ENCODE results near the gene OPCML. TPM values are rescaled to one million over a fixed set of nuclear protein-coding genes. Genes with fewer than 3 reads are reported as not detected.

Gene OPCML
- total RNA-seq, 2 donors from 2014 or later: not detected

DNA sequence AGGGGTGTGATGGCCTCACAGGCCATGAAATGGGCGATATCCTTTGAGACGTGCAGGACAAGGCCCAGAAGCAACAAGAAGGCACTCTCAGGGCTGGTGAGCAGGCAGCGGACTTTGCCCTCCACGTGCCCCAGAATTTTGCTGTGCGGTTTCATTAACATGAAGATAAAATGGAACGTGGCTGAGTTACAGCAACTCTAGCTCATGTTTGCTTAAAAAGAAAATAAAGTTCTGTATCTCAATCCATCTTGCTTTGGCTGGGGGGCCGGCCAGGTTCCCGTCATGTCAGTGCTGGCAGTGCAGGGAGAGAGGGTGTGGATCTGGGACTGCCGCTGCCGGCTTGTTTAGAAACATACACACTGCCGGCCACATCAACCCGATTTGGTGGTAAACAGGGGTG is 370.1 kb downstream of the OPCML start:
- no peak overlapping the region for H3K4me3 Mint-ChIP-seq
- no peaks in the 10 kb centered on the region for H3K36me3 Mint-ChIP-seq (ENCODE audit: low read depth)
- H3K9me3 Mint-ChIP-seq: no peaks in the 10 kb centered on the region
- peaks cover 29% of the 10 kb centered on the region for H3K27me3 Mint-ChIP-seq
- no peak overlapping the region for H3K27ac Mint-ChIP-seq
- ATAC-seq (replicated peaks): no peak
- no peaks in the 10 kb centered on the region for H3K4me1 Mint-ChIP-seq

DNA sequence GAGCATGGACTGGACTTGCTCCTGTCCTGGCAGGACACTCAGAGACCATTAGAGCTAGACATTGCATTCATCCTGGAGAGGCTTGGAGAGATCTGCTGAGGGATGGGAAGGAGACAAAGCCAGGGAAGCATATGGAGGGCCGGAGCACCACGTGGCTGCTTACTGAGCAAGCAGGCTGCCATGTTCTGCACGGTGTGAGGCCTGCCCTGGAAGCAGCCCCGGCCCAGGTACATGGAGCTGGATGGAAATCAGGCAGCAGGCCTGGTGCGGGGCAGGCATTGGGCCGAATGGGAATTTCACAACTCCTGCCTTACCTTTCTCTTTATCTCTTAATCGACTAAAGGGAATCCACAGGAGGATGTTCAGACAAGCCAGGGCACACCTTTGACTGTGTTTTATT is 371.5 kb downstream of the OPCML start:
- Mint-ChIP-seq H3K27ac (no peak overlapping the region), H3K4me1 (no peaks in the 10 kb centered on the region), H3K4me3 (no peak overlapping the region), H3K9me3 (no peaks in the 10 kb centered on the region), H3K36me3 (ENCODE audit: low read depth) (no peaks in the 10 kb centered on the region), H3K27me3 (peaks cover 40% of the 10 kb centered on the region)
- ATAC-seq (replicated peaks): no peak

- H3K9me3 Mint-ChIP-seq: no peaks in the 10 kb centered on the region
- no peak for ATAC-seq (replicated peaks)
- no peak overlapping the region for H3K27ac Mint-ChIP-seq
- no peaks in the 10 kb centered on the region for H3K36me3 Mint-ChIP-seq (ENCODE audit: low read depth)
- no peaks in the 10 kb centered on the region for H3K4me1 Mint-ChIP-seq
- peaks cover 47% of the 10 kb centered on the region for H3K27me3 Mint-ChIP-seq
- H3K4me3 Mint-ChIP-seq: no peak overlapping the region
Observed at GRCh38 chr11:133156986-133157745, 375.1 kb downstream of the OPCML start.

GRCh38 chr11:133154781-133155180 is 377.5 kb downstream of the OPCML start:
- H3K27me3 Mint-ChIP-seq: peaks cover 35% of the 10 kb centered on the region
- ATAC-seq (replicated peaks): no peak
- H3K4me3 Mint-ChIP-seq: no peak overlapping the region
- no peaks in the 10 kb centered on the region for H3K9me3 Mint-ChIP-seq
- no peaks in the 10 kb centered on the region for H3K36me3 Mint-ChIP-seq (ENCODE audit: low read depth)
- H3K4me1 Mint-ChIP-seq: no peaks in the 10 kb centered on the region
- no peak overlapping the region for H3K27ac Mint-ChIP-seq

- Mint-ChIP-seq H3K27ac (no peak overlapping the region), H3K9me3 (no peaks in the 10 kb centered on the region), H3K27me3 (peaks cover 28% of the 10 kb centered on the region), H3K36me3 (ENCODE audit: low read depth) (no peaks in the 10 kb centered on the region), H3K4me1 (no peaks in the 10 kb centered on the region), H3K4me3 (no peak overlapping the region)
- ATAC-seq (replicated peaks): no peak
Observed at GRCh38 chr11:133154076-133154475, 378.2 kb downstream of the OPCML start.

DNA sequence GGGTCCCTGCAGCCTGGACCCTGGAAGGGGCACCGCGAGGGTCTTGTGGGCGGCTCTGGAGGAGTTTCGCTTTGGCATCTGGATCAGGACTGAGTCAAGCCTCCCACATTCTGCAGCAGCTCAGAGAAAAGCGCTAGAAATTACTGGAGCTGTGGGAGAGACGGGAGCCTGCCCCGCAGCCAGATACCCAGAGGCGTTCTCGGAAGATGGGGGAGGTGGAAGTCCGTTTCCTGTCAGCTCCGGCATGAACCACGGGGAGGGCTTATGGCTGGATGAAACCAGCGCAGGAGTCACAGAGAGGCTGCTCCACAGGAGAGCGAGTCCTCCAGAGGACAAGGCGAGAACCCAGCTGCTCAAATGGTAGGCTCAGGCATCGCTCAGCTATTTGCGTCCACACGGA is 379.3 kb downstream of the OPCML start:
- Mint-ChIP-seq H3K9me3 (no peaks in the 10 kb centered on the region), H3K36me3 (ENCODE audit: low read depth) (no peaks in the 10 kb centered on the region), H3K4me1 (no peaks in the 10 kb centered on the region), H3K4me3 (no peak overlapping the region), H3K27me3 (peaks cover 25% of the 10 kb centered on the region), H3K27ac (no peak overlapping the region)
- no peak for ATAC-seq (replicated peaks)

- Mint-ChIP-seq H3K27me3 (peaks cover 13% of the 10 kb centered on the region), H3K4me1 (no peaks in the 10 kb centered on the region), H3K4me3 (no peak overlapping the region), H3K9me3 (no peaks in the 10 kb centered on the region), H3K36me3 (ENCODE audit: low read depth) (no peaks in the 10 kb centered on the region), H3K27ac (no peak overlapping the region)
- ATAC-seq (replicated peaks): no peak
Observed at GRCh38 chr11:133149698-133150097, 382.6 kb downstream of the OPCML start.

DNA sequence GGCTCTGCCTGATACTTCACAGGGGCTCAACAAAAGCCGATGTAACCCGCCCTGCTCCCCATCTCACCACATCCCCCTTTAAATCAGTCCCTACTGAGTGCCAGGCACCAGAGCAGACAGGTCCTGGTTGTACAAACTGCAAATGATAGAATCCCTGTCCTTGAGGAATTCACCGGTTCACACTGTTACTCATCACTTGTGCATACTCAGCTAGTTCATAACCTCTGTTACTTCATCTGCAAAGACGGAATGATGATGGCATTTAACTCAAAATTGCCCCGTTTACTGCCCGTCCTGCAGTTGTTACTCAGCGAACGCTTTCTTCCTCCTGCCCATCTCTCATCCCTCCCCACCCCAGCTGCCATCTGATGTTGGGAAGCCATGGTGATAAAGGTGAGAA is 384.7 kb downstream of the OPCML start:
- Mint-ChIP-seq H3K27me3 (peaks cover 8% of the 10 kb centered on the region), H3K4me3 (no peak overlapping the region), H3K27ac (no peak overlapping the region), H3K4me1 (no peaks in the 10 kb centered on the region), H3K9me3 (no peaks in the 10 kb centered on the region), H3K36me3 (ENCODE audit: low read depth) (no peaks in the 10 kb centered on the region)
- no peak for ATAC-seq (replicated peaks)

- Mint-ChIP-seq H3K4me1 (no peaks in the 10 kb centered on the region), H3K27me3 (peaks cover 8% of the 10 kb centered on the region), H3K4me3 (no peak overlapping the region), H3K27ac (no peak overlapping the region), H3K36me3 (ENCODE audit: low read depth) (no peaks in the 10 kb centered on the region), H3K9me3 (no peaks in the 10 kb centered on the region)
- no peak for ATAC-seq (replicated peaks)
Observed at GRCh38 chr11:133146697-133147306, 385.5 kb downstream of the OPCML start.

- Mint-ChIP-seq H3K27ac (no peak overlapping the region), H3K4me3 (no peak overlapping the region), H3K4me1 (no peaks in the 10 kb centered on the region), H3K36me3 (ENCODE audit: low read depth) (no peaks in the 10 kb centered on the region), H3K27me3 (peaks cover 15% of the 10 kb centered on the region), H3K9me3 (no peaks in the 10 kb centered on the region)
- ATAC-seq (replicated peaks): no peak
Observed at GRCh38 chr11:133137939-133138338, 394.4 kb downstream of the OPCML start.

DNA sequence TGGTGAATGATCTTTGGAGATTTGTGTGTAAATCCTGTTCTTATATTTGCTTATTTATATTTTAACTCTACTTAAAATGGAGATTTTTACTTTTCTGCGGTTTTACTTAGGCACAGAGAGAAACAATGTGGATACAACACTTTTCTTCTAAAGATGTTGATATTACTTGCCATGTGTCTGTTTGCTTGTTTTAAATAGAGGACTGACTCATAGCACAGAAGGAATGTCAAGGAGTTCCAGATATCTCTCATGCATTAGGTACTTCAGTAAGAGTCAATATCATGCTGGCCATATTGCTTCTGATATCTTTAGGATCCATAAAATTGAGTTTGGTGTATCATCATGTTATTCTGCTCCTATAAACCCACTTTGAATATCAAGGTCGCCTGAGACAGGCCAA is 395.0 kb downstream of the OPCML start:
- no peaks in the 10 kb centered on the region for H3K4me1 Mint-ChIP-seq
- H3K27me3 Mint-ChIP-seq: peaks cover 15% of the 10 kb centered on the region
- no peak for ATAC-seq (replicated peaks)
- no peak overlapping the region for H3K4me3 Mint-ChIP-seq
- no peaks in the 10 kb centered on the region for H3K9me3 Mint-ChIP-seq
- no peaks in the 10 kb centered on the region for H3K36me3 Mint-ChIP-seq (ENCODE audit: low read depth)
- no peak overlapping the region for H3K27ac Mint-ChIP-seq

- ATAC-seq (replicated peaks): no peak
- H3K27me3 Mint-ChIP-seq: peaks cover 15% of the 10 kb centered on the region
- no peaks in the 10 kb centered on the region for H3K4me1 Mint-ChIP-seq
- no peaks in the 10 kb centered on the region for H3K36me3 Mint-ChIP-seq (ENCODE audit: low read depth)
- no peak overlapping the region for H3K4me3 Mint-ChIP-seq
- no peaks in the 10 kb centered on the region for H3K9me3 Mint-ChIP-seq
- H3K27ac Mint-ChIP-seq: no peak overlapping the region
Observed at GRCh38 chr11:133136376-133136775, 395.9 kb downstream of the OPCML start.

GRCh38 chr11:133134314-133135173 is 397.8 kb downstream of the OPCML start:
- H3K4me3 Mint-ChIP-seq: no peak overlapping the region
- H3K27me3 Mint-ChIP-seq: peaks cover 15% of the 10 kb centered on the region
- H3K36me3 Mint-ChIP-seq (ENCODE audit: low read depth): no peaks in the 10 kb centered on the region
- peak; percentile 64 for ATAC-seq (replicated peaks)
- no peaks in the 10 kb centered on the region for H3K4me1 Mint-ChIP-seq
- H3K9me3 Mint-ChIP-seq: no peaks in the 10 kb centered on the region
- no peak overlapping the region for H3K27ac Mint-ChIP-seq

DNA sequence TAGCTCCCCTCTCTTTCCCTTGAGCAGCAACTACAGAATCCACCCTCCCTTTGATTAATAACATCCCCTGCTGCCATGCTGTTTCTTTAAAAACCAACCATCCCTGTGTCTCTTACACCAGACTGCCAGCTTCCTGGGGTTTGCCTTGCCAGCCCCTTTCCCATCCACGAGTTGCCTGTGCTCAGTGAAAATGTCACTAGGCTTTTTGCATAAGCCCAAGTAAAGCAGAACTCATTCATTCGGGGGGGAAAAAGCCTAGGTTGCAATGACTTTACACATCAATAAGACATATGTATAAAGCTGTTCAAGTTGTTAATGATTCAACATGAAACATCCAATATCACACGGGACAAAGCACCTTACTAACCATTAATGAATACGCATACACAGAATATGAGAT is 398.7 kb downstream of the OPCML start:
- Mint-ChIP-seq H3K4me3 (no peak overlapping the region), H3K4me1 (no peaks in the 10 kb centered on the region), H3K9me3 (no peaks in the 10 kb centered on the region), H3K27me3 (peaks cover 20% of the 10 kb centered on the region), H3K36me3 (ENCODE audit: low read depth) (no peaks in the 10 kb centered on the region), H3K27ac (no peak overlapping the region)
- no peak for ATAC-seq (replicated peaks)

DNA sequence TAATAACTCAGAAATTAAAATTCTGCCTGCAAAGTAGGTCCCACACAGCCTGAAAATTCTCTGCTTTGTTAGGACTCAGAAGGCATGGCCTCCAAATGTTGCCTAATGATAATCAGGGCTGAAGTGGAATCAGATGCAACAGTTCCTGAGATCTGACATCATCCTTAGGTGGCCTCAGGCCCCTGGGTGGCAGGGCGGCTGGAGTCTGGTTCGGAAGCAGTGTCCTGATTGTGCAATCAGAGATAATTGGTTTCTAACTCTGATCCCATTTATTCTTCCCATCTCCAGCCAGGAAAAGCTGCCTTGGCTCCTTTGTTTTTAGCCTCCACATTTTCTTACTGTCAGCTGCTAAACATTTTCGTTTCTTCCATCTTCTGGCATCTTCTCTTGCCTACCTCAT is 399.3 kb downstream of the OPCML start:
- peaks cover 20% of the 10 kb centered on the region for H3K27me3 Mint-ChIP-seq
- H3K36me3 Mint-ChIP-seq (ENCODE audit: low read depth): no peaks in the 10 kb centered on the region
- no peak overlapping the region for H3K27ac Mint-ChIP-seq
- no peak for ATAC-seq (replicated peaks)
- no peak overlapping the region for H3K4me3 Mint-ChIP-seq
- no peaks in the 10 kb centered on the region for H3K4me1 Mint-ChIP-seq
- H3K9me3 Mint-ChIP-seq: no peaks in the 10 kb centered on the region
